Anterior cingulate cortex (tissue), 58 donors: ENCODE data around the gene ARHGAP10.

ENCODE experiments used
- DNase-seq, 58 donors: peaks; one replicate each; lab custom pipeline; 2025; lab: John Stamatoyannopoulos, UW

The ARHGAP10 gene, protein sequence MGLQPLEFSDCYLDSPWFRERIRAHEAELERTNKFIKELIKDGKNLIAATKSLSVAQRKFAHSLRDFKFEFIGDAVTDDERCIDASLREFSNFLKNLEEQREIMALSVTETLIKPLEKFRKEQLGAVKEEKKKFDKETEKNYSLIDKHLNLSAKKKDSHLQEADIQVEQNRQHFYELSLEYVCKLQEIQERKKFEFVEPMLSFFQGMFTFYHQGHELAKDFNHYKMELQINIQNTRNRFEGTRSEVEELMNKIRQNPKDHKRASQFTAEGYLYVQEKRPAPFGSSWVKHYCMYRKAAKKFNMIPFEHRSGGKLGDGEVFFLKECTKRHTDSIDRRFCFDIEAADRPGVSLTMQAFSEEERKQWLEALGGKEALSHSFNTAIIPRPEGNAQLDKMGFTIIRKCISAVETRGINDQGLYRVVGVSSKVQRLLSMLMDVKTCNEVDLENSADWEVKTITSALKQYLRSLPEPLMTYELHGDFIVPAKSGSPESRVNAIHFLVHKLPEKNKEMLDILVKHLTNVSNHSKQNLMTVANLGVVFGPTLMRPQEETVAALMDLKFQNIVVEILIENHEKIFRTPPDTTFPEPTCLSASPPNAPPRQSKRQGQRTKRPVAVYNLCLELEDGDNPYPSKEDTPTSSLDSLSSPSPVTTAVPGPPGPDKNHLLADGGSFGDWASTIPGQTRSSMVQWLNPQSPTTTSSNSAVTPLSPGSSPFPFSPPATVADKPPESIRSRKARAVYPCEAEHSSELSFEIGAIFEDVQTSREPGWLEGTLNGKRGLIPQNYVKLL

GRCh38 chr4:147731580-147732517 lies at the start of gene ARHGAP10:
TSS of gene ARHGAP10 (plus strand) at chr4:147732088. CDS start at chr4:147732302, 214 bp downstream.
- peak in 41 of 58 donors; percentile 1 to 67 (median 29) for DNase-seq

- no peak for DNase-seq
These were observed 49.1 kb upstream of the ARHGAP10 start for GRCh38 chr4:147682755-147683154.

DNA sequence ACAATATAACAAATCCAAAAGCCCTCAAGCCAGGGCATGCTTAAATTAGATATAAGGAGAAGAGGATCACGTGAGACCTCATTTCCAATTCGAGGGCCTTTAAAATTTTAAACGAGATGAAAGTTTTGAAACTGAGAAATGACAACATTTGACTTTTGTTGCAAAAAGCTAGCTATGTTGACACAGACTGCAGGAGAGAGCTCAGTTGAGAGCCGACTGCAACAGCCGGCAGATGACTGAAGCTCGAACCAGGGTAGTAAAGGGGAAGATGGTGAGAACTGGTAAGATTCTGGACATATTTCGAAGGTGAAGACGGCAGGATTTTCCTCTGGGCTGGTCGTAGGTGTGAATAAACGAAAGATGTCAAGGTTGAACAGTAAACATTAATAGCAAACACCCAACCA lies 48.7 kb upstream of the ARHGAP10 start:
- peak in 12 of 58 donors; percentile 1 to 17 (median 5) for DNase-seq

GRCh38 chr4:147683717-147684700 lies 47.9 kb upstream of the ARHGAP10 start, which contains the start of gene PRMT9:
TSS of gene PRMT9 (minus strand) at chr4:147684163. CDS start at chr4:147683987, 176 bp downstream.
- peak; percentile 44 to 93 (median 85) for DNase-seq

DNA sequence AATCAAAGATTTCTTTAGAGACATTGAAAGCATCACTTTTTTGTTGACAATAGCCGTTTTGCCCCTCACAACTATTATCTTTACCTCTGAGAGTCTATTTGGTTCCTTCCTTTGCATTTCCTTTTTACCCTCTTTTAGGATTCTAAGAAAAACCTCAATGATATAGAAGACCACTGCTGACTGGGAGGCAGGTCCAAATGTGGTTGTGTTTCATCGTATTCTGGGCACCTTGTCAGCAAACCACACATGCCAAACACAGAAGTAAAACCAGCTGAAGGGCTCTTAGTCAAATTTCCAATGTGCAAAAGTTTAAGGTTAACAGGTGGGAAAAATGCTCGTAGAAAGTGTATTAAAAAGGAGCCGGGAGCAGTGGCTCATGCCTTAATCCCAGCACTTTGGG lies 42.8 kb upstream of the ARHGAP10 start:
- DNase-seq: no peak

DNA sequence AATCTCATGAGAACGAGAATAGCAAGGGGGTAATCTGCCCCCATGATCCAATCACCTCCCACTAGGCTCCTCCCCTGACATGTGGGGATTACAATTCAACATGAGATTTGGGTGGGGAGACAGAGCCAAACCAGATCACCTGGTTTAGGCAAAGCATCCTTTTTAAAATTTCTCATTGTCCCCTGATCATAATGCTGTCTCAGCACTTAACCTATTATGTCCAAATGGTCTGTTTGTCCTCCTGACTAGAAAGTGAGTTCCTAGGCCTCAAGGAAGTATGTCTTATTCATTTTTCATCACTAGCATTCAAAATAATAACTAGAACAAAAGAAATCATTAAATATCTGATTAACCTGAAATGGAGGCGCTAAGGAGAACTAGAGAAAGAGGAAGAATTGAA lies 40.1 kb upstream of the ARHGAP10 start:
- no peak for DNase-seq

DNA sequence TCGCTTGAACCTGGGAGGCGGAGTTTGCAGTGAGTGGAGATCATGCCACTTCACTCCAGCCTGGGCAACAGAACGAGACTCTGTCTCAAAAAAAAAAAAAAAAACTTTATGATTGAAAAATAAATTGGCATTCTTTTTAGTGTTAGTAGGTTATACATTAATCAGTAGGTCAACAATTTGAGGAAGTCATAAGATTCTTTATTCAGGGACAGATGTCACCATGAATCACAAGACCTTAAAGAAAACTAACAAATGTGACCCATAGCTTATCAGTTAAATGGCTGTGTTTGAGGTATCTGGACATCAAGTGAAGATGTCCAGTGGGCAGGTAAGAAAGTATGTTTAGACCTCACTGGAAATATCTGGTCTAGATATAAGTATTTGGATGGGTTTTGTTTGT lies 38.7 kb upstream of the ARHGAP10 start:
- no peak for DNase-seq

- DNase-seq: no peak
These were observed 35.0 kb upstream of the ARHGAP10 start for GRCh38 chr4:147696866-147697265.

GRCh38 chr4:147704846-147705245 lies 27.0 kb upstream of the ARHGAP10 start:
- no peak for DNase-seq

DNA sequence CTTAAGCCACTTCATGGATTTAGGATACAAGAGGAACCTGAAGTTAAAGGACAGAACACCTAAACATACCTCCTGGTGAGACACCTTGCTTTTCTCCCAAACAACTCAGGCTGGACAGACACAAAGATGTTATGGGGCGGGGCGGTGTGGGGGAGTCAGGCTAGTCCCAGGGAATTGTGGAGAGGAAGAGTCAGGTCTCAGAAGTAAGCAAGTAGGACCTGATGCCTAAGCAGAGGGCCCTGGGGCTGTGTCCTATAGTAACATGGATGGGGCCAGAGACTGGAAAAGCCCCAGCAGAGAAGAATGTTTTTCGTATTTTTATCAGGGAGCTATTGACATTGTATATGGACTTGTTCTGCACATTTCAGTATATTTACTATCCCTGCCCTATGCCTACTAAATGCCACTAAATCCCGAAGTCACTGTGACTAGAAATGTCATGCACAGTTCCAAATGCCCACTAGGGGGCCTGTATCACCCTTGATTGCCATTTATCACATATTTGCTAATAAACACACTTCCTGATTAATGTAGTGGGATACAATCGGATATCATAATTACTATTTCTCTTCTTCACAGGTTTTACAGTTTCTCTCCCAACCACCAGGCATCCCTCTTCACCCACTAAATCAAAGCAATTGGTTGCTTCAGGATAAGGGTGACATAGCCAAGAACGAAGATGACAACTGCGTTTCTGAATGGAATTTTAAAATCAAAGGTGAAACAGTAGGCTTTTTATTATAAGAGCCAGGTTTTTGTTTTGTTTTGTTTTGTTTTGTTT lies 23.8 kb upstream of the ARHGAP10 start:
- peak in 27 of 58 donors; percentile 1 to 41 (median 4) for DNase-seq

DNA sequence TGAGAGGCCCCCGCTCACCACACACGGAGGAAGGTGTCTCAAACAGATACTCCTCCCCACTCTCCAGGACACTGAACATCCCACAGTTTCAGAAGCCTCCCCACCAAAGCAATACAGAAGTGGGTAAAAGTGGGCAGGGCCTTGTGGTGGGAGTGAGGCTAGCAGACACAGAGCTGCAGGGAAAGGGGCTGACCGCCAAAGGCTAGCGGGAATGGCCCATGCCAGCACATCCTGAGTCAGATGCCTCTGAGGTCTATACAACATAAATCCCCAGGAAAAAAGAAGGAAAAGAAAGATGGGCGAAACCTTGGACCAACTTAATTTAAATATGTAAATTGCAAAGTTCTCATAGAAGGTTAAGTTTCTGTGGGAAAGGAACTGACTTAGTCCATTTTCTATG lies 21.9 kb upstream of the ARHGAP10 start:
- no peak for DNase-seq

DNA sequence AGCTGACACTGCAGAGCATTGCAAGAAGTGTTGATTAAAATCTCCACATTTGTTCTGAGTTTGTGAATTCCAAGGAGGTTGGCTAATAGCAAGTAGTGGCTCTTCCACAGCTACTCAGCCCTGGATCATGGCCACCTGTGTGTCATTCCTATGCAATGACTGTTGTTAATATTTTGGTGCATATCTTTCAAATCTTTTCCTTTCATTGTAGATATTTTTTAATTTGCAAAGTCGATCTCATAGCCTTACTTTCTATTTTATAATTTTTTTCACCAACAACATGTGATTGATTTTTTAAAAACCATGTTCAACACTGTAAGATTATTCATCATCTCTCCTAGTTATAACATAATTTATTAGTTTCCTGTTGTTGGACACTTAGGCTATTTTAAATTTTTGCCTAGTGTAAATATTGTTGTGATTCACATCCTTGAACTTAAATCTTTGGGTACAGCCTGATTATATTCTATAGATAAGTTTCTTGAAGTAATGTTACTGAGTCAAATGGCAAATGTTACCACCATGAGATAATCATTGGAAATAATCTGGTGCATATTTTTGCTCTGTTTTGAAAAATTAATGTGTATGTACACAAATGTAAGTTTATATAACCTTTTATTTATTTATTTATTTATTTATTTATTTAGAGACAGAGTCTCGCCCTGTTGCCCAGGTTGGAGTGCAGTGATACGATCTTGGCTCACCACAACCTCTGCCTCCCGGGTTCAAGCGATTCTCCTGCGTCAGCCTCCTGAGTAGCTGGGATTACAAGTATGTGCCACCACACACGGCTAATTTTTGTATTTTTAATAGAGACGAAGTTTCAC lies 17.1 kb upstream of the ARHGAP10 start:
- no peak for DNase-seq

DNA sequence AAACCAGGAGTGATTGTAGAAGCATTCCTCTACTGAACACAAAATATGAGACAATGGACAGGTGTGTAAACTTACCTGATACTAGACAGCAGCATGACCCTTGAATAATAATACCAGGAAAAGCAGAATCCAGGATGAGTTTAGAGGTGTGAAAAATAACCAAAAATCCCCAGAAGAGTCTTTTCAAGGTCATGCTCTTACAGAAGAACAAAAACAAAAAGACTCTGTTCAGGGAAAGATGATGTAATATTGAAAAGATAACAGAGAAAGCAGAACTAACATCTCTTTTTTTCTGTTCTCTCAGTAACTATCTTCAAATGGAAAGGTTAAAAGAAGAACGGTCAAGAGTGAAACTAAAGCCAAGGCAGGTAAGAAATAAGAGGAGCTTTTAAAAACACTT lies 14.0 kb upstream of the ARHGAP10 start:
- no peak for DNase-seq

- no peak for DNase-seq
These were observed 8.6 kb upstream of the ARHGAP10 start for GRCh38 chr4:147723326-147723725.

- no peak for DNase-seq
These were observed 7.3 kb upstream of the ARHGAP10 start for GRCh38 chr4:147724468-147725201.

- no peak for DNase-seq
These were observed 6.2 kb upstream of the ARHGAP10 start for GRCh38 chr4:147725673-147726072.
